ENCODE measurements around the gene CIAO1.
A peak's percentile ranks its signal among the peaks of the same experiment; 100 is the strongest.

CIAO1 gene

GRCh38 chr2:96240341-96241038 is 25.5 kb upstream of the CIAO1 start:
- Histone ChIP-seq H3K9me3 (ENCODE audit: severe bottlenecking) (no peaks in the 10 kb centered on the region), H3K36me3 (no peaks in the 10 kb centered on the region; the same call in 1 of the 2 replicates), H3K27me3 (ENCODE audit: insufficient read depth, low read depth, severe bottlenecking) (no peaks in the 10 kb centered on the region), H3K27ac (no peak overlapping the region), H3K4me3 (ENCODE audit: low read depth, low read length) (no peak overlapping the region)
- DNase-seq = no peak
- no peak for TF ChIP-seq CTCF (IDR thresholded peaks at IDR 0.05; ENCODE audit: low read depth, low read length)

GRCh38 chr2:96241227-96241626 is 24.8 kb upstream of the CIAO1 start:
- peak; percentile 17 for DNase-seq
- peak; percentile 14; the same call in 1 of the 2 replicates for TF ChIP-seq CTCF (IDR thresholded peaks at IDR 0.05; ENCODE audit: low read depth, low read length)
- Histone ChIP-seq H3K27me3 (ENCODE audit: insufficient read depth, low read depth, severe bottlenecking) (no peaks in the 10 kb centered on the region), H3K27ac (no peak overlapping the region), H3K9me3 (ENCODE audit: severe bottlenecking) (no peaks in the 10 kb centered on the region), H3K4me3 (ENCODE audit: low read depth, low read length) (no peak overlapping the region), H3K36me3 (no peaks in the 10 kb centered on the region; the same call in 1 of the 2 replicates)

- H3K27me3 ChIP-seq (ENCODE audit: insufficient read depth, low read depth, severe bottlenecking) = no peaks in the 10 kb centered on the region
- H3K27ac ChIP-seq = no peak overlapping the region
- TF ChIP-seq CTCF (IDR thresholded peaks at IDR 0.05; ENCODE audit: low read depth, low read length) = no peak
- H3K36me3 ChIP-seq = no peaks in the 10 kb centered on the region; the same call in 1 of the 2 replicates
- no peaks in the 10 kb centered on the region for H3K9me3 ChIP-seq (ENCODE audit: severe bottlenecking)
- H3K4me3 ChIP-seq (ENCODE audit: low read depth, low read length) = no peak overlapping the region
- DNase-seq = no peak
These were observed 24.0 kb upstream of the CIAO1 start for GRCh38 chr2:96241900-96242611.

- H3K9me3 ChIP-seq (ENCODE audit: severe bottlenecking) = no peaks in the 10 kb centered on the region
- H3K27me3 ChIP-seq (ENCODE audit: insufficient read depth, low read depth, severe bottlenecking) = no peaks in the 10 kb centered on the region
- no peaks in the 10 kb centered on the region; the same call in 1 of the 2 replicates for H3K36me3 ChIP-seq
- no peak for DNase-seq
- no peak overlapping the region for H3K27ac ChIP-seq
- H3K4me3 ChIP-seq (ENCODE audit: low read depth, low read length) = no peak overlapping the region
- TF ChIP-seq CTCF (IDR thresholded peaks at IDR 0.05; ENCODE audit: low read depth, low read length) = no peak
These were observed 22.2 kb upstream of the CIAO1 start for GRCh38 chr2:96243843-96244242.

GRCh38 chr2:96245609-96246390 is 20.2 kb upstream of the CIAO1 start:
- H3K9me3 ChIP-seq (ENCODE audit: severe bottlenecking) = no peaks in the 10 kb centered on the region
- H3K27ac ChIP-seq = no peak overlapping the region
- no peak for DNase-seq
- no peak for TF ChIP-seq CTCF (IDR thresholded peaks at IDR 0.05; ENCODE audit: low read depth, low read length)
- H3K36me3 ChIP-seq = peaks cover 2% of the 10 kb centered on the region; the same call in 1 of the 2 replicates
- no peaks in the 10 kb centered on the region for H3K27me3 ChIP-seq (ENCODE audit: insufficient read depth, low read depth, severe bottlenecking)
- no peak overlapping the region for H3K4me3 ChIP-seq (ENCODE audit: low read depth, low read length)
